ENCODE data around the gene RDH11.

The RDH11 gene

GRCh38 chr14:67666750-67667449 is 28.7 kb downstream of the RDH11 start:
- TF ChIP-seq LEF1 (IDR thresholded peaks at IDR 0.05; ENCODE audit: borderline replicate concordance) (no peak), NFRKB (IDR thresholded peaks at IDR 0.05) (no peak), CTBP1 (IDR thresholded peaks at IDR 0.05; ENCODE audit: borderline replicate concordance) (no peak), ZNF384 (IDR thresholded peaks at IDR 0.05) (no peak), SUZ12 (IDR thresholded peaks at IDR 0.05) (no peak), BHLHE40 (IDR thresholded peaks at IDR 0.05; ENCODE audit: borderline replicate concordance) (no peak), TARDBP (IDR thresholded peaks at IDR 0.05) (no peak), SP1 (IDR thresholded peaks at IDR 0.05) (no peak), FOXM1 (IDR thresholded peaks at IDR 0.05; ENCODE audit: borderline replicate concordance) (no peak), L3MBTL2 (conservative IDR thresholded peaks at IDR 0.05) (no peak), ARNT (IDR thresholded peaks at IDR 0.05) (no peak), PKNOX1 (IDR thresholded peaks at IDR 0.05) (no peak), ELF4 (IDR thresholded peaks at IDR 0.05) (no peak), HDGF (IDR thresholded peaks at IDR 0.05; ENCODE audit: borderline replicate concordance) (no peak), FOXA1 (IDR thresholded peaks at IDR 0.05) (no peak), FOXK2 (IDR thresholded peaks at IDR 0.05) (no peak)
- ChIA-PET POLR2A (interaction anchor here (1.0 to 1.2 kb wide), 2 partner anchors 48 to 67 kb away, joined by 3 to 10 read pairs; partner anchors contain the start of gene PIGH), CTCF (interaction anchor here (0.7 to 1.1 kb wide), 10 partner anchors 36 to 235 kb away, joined by 3 to 13 read pairs (median 4); partner anchors contain the start of genes ARG2 and PIGH)
- DNase-seq (ENCODE audit: extremely low spot score): peak; percentile 57

GRCh38 chr14:67665868-67666267 is 29.7 kb downstream of the RDH11 start:
- TF ChIP-seq ELF4 (IDR thresholded peaks at IDR 0.05) (no peak), SP1 (IDR thresholded peaks at IDR 0.05) (no peak), BHLHE40 (IDR thresholded peaks at IDR 0.05; ENCODE audit: borderline replicate concordance) (no peak), FOXK2 (IDR thresholded peaks at IDR 0.05) (no peak), ZNF384 (IDR thresholded peaks at IDR 0.05) (no peak), ARNT (IDR thresholded peaks at IDR 0.05) (no peak), NFRKB (IDR thresholded peaks at IDR 0.05) (no peak), FOXA1 (IDR thresholded peaks at IDR 0.05) (no peak), L3MBTL2 (conservative IDR thresholded peaks at IDR 0.05) (no peak), PKNOX1 (IDR thresholded peaks at IDR 0.05) (no peak), FOXM1 (IDR thresholded peaks at IDR 0.05; ENCODE audit: borderline replicate concordance) (no peak), HDGF (IDR thresholded peaks at IDR 0.05; ENCODE audit: borderline replicate concordance) (no peak), SUZ12 (IDR thresholded peaks at IDR 0.05) (no peak), CTBP1 (IDR thresholded peaks at IDR 0.05; ENCODE audit: borderline replicate concordance) (no peak), TARDBP (IDR thresholded peaks at IDR 0.05) (no peak), LEF1 (IDR thresholded peaks at IDR 0.05; ENCODE audit: borderline replicate concordance) (no peak)
- ChIA-PET CTCF (interaction anchor here (0.6 to 1.2 kb wide), 4 partner anchors 13 to 139 kb away, joined by 3 to 6 read pairs (median 3); no protein-coding TSS in a partner anchor), POLR2A (interaction anchor here (0.8 to 3.1 kb wide), 2 partner anchors 43 to 46 kb away, joined by 3 to 18 read pairs; partner anchors contain the start of gene ARG2)
- DNase-seq (ENCODE audit: extremely low spot score): no peak

GRCh38 chr14:67663633-67664032 is 31.9 kb downstream of the RDH11 start:
- ChIA-PET POLR2A (interaction anchor here (3.1 kb wide), 1 partner anchor 44 kb away, joined by 18 read pairs; the partner anchor contains the start of gene ARG2), CTCF (interaction anchor here (0.6 to 0.9 kb wide), 2 partner anchors 57 to 79 kb away, joined by 3 to 4 read pairs; no protein-coding TSS in a partner anchor)
- no peak for DNase-seq (ENCODE audit: extremely low spot score)
- no peak for TF ChIP-seq ELF4 (IDR thresholded peaks at IDR 0.05)

GRCh38 chr14:67653651-67654280 is 41.8 kb downstream of the RDH11 start:
- TF ChIP-seq CTBP1 (IDR thresholded peaks at IDR 0.05; ENCODE audit: borderline replicate concordance) (no peak), FOXM1 (IDR thresholded peaks at IDR 0.05; ENCODE audit: borderline replicate concordance) (no peak), SUZ12 (IDR thresholded peaks at IDR 0.05) (no peak), ZNF384 (IDR thresholded peaks at IDR 0.05) (no peak), LEF1 (IDR thresholded peaks at IDR 0.05; ENCODE audit: borderline replicate concordance) (no peak), ARNT (IDR thresholded peaks at IDR 0.05) (no peak), NFRKB (IDR thresholded peaks at IDR 0.05) (no peak), SP1 (IDR thresholded peaks at IDR 0.05) (no peak), PKNOX1 (IDR thresholded peaks at IDR 0.05) (no peak)
- POLR2A ChIA-PET: interaction anchor here (1.5 kb wide), 1 partner anchor 34 kb away, joined by 6 read pairs; the partner anchor contains the start of gene ARG2
- no peak for DNase-seq (ENCODE audit: extremely low spot score)
- CTCF ChIA-PET: interaction anchor here (0.8 to 2.3 kb wide), 4 partner anchors 12 to 70 kb away, joined by 3 to 6 read pairs (median 4); no protein-coding TSS in a partner anchor

- POLR2A ChIA-PET: interaction anchor here (1.1 to 1.4 kb wide), 2 partner anchors 9 to 43 kb away, joined by 3 to 5 read pairs; partner anchors contain the start of gene RDH11
- CTCF ChIA-PET: no interaction called here
Observed at GRCh38 chr14:67652189-67652588, 43.4 kb downstream of the RDH11 start.

More at GRCh38 chr14:67652189-67652588, 43.4 kb downstream of the RDH11 start:
- no peak for DNase-seq (ENCODE audit: extremely low spot score)
- TF ChIP-seq FOXA1 (IDR thresholded peaks at IDR 0.05) (no peak), SUZ12 (IDR thresholded peaks at IDR 0.05) (no peak), ELF4 (IDR thresholded peaks at IDR 0.05) (no peak), ZNF384 (IDR thresholded peaks at IDR 0.05) (no peak), CTBP1 (IDR thresholded peaks at IDR 0.05; ENCODE audit: borderline replicate concordance) (no peak), BHLHE40 (IDR thresholded peaks at IDR 0.05; ENCODE audit: borderline replicate concordance) (no peak), NFRKB (IDR thresholded peaks at IDR 0.05) (no peak), HDGF (IDR thresholded peaks at IDR 0.05; ENCODE audit: borderline replicate concordance) (no peak), SP1 (IDR thresholded peaks at IDR 0.05) (no peak), FOXK2 (IDR thresholded peaks at IDR 0.05) (no peak), L3MBTL2 (conservative IDR thresholded peaks at IDR 0.05) (no peak), FOXM1 (IDR thresholded peaks at IDR 0.05; ENCODE audit: borderline replicate concordance) (no peak)
